ENCODE data around the gene SLC5A3.

Gene SLC5A3

GRCh38 chr21:34105947-34106541 is 32.7 kb downstream of the SLC5A3 start:
- no peak for DNase-seq

- DNase-seq: no peak
Observed at GRCh38 chr21:34107606-34108005, 34.2 kb downstream of the SLC5A3 start.

GRCh38 chr21:34109075-34109474 is 35.7 kb downstream of the SLC5A3 start:
- DNase-seq: no peak

GRCh38 chr21:34110594-34111202 is 37.3 kb downstream of the SLC5A3 start:
- no peak for DNase-seq

GRCh38 chr21:34112316-34113033 is 39.1 kb downstream of the SLC5A3 start:
- DNase-seq: no peak

GRCh38 chr21:34113842-34114241 is 40.5 kb downstream of the SLC5A3 start:
- no peak for DNase-seq

GRCh38 chr21:34115160-34115559 is 41.8 kb downstream of the SLC5A3 start:
- no peak for DNase-seq

DNA sequence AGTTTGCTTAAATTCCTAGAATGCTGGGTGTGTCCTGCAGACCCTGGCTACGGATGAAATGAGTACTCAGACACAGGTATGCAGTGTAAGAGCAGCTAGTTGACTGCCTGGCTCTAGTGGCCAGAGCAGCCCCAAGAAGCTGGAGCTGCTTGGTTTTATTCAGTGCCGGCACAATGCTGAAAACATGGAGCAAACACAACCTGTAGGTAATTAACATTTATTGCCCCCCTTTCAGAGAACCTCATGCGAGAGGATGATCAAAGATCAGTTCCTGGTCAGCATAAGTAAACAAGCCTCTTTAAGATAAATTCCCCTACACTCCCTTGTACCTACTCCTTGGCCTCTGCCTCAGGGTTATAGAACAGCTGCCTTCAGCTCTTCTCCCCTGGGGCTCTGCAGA is 43.2 kb downstream of the SLC5A3 start:
- DNase-seq: no peak

GRCh38 chr21:34120867-34121266 is 47.5 kb downstream of the SLC5A3 start:
- no peak for DNase-seq

DNA sequence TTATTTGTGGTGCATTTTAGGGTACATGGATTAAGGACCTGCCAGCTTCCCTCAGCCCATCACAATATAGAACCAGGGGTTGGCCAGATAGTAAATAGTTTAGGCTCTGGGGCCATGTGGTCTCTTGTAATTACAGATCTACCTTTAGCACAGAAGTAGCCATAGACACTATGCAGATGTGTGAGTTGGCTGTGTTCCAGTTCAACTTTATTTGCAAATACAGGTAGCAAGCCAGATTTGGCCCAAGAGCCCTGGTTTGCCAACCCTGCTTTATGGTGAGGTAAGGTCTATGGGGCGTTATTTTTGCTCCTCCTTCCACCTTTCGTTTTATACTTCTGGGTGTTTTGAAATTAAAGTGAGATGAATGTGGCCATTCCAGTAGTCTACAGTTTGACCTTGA is 48.7 kb downstream of the SLC5A3 start:
- DNase-seq: no peak
